ENCODE measurements around the gene RCC1. TPM values are rescaled to one million over a fixed set of nuclear protein-coding genes. Genes with fewer than 3 reads are reported as not detected.
"Not testable (repeated sequence)": the region's sequence is repeated elsewhere in the genome, so short reads cannot be mapped to it uniquely, and the experiment has no call there.

RCC1 gene
- total RNA-seq = 10 to 100 TPM in 1 of 2 donors, 1 to 10 TPM in 1; 7.3 to 10.8 TPM
- long read RNA-seq, partial matches to known transcripts = 1 of 14 reads
- long read RNA-seq, other reads (novel, unspliced or antisense) = 11 of 14 reads

GRCh38 chr1:28505406-28506187 lies at the start of gene RCC1:
Gene RCC1, plus strand, starts transcription at chr1:28506043. Its CDS starts 23,824 bp downstream, at chr1:28529867.
- DNase-seq = peak; percentile 98
- peak; percentile 96 to 98 for ATAC-seq
- intact Hi-C loops (cut with DNase I) = no loop called here

GRCh38 chr1:28456078-28456477 lies 49.8 kb upstream of the RCC1 start:
- peak in 1 of 2 donors; percentile 39 for ATAC-seq
- intact Hi-C loops (cut with DNase I) = no loop called here
- DNase-seq = no peak

- ATAC-seq (no peak), DNase-seq (no peak)
- intact Hi-C loops (cut with DNase I) = no loop called here
Observed at GRCh38 chr1:28457678-28458077, 48.2 kb upstream of the RCC1 start.

- no peak for DNase-seq
- intact Hi-C loops (cut with DNase I) = no loop called here
Observed at GRCh38 chr1:28458237-28459228, 47.3 kb upstream of the RCC1 start.

GRCh38 chr1:28466226-28466778 lies 39.5 kb upstream of the RCC1 start:
- DNase-seq (no peak), ATAC-seq (no peak)
- intact Hi-C loops (cut with DNase I) = loop anchor here in 1 of 2 donors (10.0 kb wide), 1 partner anchor 52 kb away; no protein-coding TSS in a partner anchor

More at GRCh38 chr1:28458237-28459228, 47.3 kb upstream of the RCC1 start:
- ATAC-seq = peak in 1 of 2 donors; percentile 36

- intact Hi-C loops (cut with DNase I) = loop anchor here in 1 of 2 donors (5.0 kb wide), 1 partner anchor 63 kb away; no protein-coding TSS in a partner anchor
- no peak for DNase-seq
- ATAC-seq = no peak
Observed at GRCh38 chr1:28470146-28470545, 35.7 kb upstream of the RCC1 start.

- ATAC-seq; DNase-seq; intact Hi-C loops (cut with DNase I): not testable (repeated sequence)
Observed at GRCh38 chr1:28479497-28479896, 26.3 kb upstream of the RCC1 start.

GRCh38 chr1:28480308-28480707 lies 25.5 kb upstream of the RCC1 start:
- ATAC-seq (no peak), DNase-seq (no peak)
- intact Hi-C loops (cut with DNase I) = loop anchor here in 1 of 2 donors (2.0 kb wide), 1 partner anchor 14 kb away; no protein-coding TSS in a partner anchor

- no peak for ATAC-seq
Observed at GRCh38 chr1:28482138-28482537, 23.7 kb upstream of the RCC1 start.

GRCh38 chr1:28482702-28483101 lies 23.1 kb upstream of the RCC1 start:
- ATAC-seq = no peak
- no peak for DNase-seq
- intact Hi-C loops (cut with DNase I) = no loop called here

More at GRCh38 chr1:28482138-28482537, 23.7 kb upstream of the RCC1 start:
- intact Hi-C loops (cut with DNase I) = no loop called here
- no peak for DNase-seq

- intact Hi-C loops (cut with DNase I) = loop anchor here in 1 of 2 donors (2.0 kb wide), 1 partner anchor 14 kb away; no protein-coding TSS in a partner anchor
- ATAC-seq = no peak
- DNase-seq = no peak
Observed at GRCh38 chr1:28494737-28495136, 11.1 kb upstream of the RCC1 start.

GRCh38 chr1:28499553-28499952 lies 6.3 kb upstream of the RCC1 start:
- intact Hi-C loops (cut with DNase I) = no loop called here
- ATAC-seq (no peak), DNase-seq (no peak)

GRCh38 chr1:28501925-28502324 lies 3.9 kb upstream of the RCC1 start:
- DNase-seq (no peak), ATAC-seq (no peak)
- intact Hi-C loops (cut with DNase I) = no loop called here

GRCh38 chr1:28503117-28503516 lies 2.7 kb upstream of the RCC1 start:
- DNase-seq (no peak), ATAC-seq (no peak)
- intact Hi-C loops (cut with DNase I) = no loop called here

GRCh38 chr1:28506907-28507246 lies 1.0 kb downstream of the RCC1 start:
- intact Hi-C loops (cut with DNase I) = no loop called here
- no peak for DNase-seq
- ATAC-seq = no peak

GRCh38 chr1:28507247-28507645 lies 1.4 kb downstream of the RCC1 start:
- intact Hi-C loops (cut with DNase I) = no loop called here
- DNase-seq (no peak), ATAC-seq (peak in 1 of 2 donors; percentile 3)

GRCh38 chr1:28507646-28508434 lies 2.0 kb downstream of the RCC1 start:
- intact Hi-C loops (cut with DNase I) = no loop called here
- no peak for ATAC-seq
- no peak for DNase-seq

GRCh38 chr1:28508435-28508754 lies 2.6 kb downstream of the RCC1 start:
- ATAC-seq = no peak
- DNase-seq = no peak
- intact Hi-C loops (cut with DNase I) = no loop called here

Measured in left cardiac atrium (tissue), 4 donors.